ENCODE results near the gene CALML6.

The CALML6 gene

DNA sequence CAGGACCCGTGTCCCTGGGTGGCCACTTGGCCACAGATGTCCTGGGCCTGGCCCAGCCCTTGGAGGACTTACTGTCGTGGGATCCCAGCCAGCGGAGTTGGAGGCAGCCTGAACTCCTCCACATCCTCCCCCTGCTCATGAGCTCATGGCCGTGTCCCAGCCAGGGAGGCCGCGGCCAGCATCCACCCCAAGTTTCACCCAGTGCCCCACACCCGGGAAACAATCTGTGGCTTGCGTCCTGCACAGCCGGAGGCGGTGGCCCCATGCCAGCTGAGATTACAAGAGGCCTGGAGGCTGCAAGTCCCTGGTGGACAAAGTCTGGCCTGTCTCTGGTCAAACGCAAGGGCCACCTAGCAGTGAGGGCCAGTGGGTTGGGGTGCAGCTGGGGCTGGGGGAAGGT, 31.5 kb downstream of the CALML6 start:
- DNase-seq, result no peak

DNA sequence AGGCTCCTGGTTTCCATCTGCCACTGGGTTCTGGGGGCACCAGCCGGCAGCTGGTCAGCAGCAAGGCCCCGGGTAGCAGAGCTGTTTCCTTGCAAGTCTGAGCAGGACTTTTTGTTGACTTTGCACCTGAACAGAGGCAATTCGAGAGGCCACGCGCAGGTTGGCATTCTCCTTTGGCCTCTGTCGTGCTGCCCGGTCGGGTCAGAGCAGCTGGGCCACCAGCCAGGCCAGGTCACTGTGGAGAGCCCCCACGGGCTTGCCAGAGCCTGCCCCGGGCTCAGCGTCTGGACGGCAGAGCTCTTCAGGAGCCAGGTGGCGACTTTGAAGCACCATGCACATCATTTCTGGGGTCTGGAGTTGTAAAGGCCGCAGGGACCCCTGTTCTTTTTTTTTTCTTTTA, 32.4 kb downstream of the CALML6 start:
- DNase-seq, result no peak

DNA sequence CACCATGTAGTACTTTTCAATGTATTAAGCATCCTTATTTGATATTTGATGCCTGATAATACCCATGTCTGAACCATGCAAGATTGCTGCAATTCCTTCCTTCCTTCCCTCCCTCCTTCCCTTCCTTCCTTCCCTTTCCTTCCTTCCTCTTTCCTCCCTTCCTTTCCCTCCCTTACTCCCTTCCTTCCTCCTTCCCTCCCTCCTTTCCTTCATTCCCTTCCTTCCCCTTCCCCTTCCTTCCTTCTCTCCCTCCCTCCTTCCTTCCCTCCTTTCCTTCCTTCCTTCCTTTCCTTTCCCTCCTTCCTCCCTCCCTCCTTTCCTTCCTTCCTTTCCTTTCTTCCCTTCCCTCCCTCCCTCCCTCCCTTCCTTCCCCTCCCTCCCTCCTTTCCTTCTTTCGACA, 33.7 kb downstream of the CALML6 start:
- no peak for DNase-seq

DNA sequence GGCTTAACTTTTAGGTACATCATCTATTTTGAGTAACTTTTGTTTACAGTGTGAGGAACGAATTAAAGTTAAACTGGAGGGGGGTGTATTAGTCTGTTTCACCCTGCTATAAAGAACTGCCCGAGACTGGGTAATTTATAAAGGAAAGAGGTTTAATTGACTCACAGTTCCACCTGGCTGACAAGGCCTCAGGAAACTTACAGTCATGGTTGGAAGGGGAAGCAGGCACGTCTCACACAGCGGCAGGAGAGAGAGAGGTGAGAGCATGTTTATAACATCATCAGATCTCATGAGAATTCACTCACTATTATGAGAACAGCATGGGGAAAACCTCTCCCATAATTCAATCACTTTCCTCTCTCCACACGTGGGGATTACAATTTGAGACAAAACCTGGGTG, 35.9 kb downstream of the CALML6 start:
- DNase-seq, result no peak

DNA sequence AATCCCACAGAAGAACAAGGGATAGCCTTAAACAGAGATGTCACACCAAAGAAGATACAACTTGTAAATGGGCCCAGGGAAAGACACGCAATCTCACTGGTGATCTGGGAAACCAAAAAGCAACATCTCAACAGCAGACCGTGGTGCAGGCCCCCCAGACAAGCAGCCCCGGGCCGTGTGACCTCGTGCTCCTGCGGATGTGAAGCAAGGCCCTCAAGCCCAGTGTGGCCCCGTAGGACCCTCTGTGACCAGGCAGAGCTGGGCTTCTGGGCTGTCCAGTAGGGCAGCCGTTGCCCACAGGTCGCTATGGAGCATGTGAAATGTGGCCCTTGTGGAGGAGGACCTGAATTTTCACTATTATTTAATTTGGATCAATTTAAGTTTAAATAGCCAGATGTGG, 39.0 kb downstream of the CALML6 start:
- DNase-seq, result no peak

DNA sequence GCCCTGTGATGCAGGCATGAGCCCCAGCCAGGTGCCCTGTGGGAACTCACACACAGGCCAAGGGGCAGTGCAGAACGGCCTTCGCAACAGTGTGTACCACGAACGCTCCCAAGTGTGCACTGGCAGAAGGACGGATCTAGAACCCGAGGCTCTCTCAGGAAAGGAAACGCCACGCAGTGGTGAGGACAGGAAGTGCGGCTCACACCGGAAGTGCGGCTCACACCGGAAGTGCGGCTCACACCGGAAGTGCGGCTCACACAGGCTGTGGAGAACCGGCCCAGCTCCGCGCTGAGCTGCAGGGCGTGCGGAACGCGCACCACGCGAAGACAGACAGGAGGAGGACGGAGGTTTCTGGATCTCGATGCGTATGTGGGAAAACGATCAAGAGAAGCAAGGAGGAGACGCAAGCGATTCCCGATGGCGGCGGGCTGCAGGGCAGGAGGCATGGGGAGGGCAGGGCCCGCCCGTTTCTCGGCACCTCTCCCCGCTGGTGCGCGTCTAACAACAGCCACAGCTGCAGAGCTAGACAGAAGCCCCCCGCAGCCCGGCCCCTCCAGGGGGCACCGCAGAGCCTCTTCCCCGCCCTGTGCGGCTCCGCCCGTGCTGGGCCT, 39.9 kb downstream of the CALML6 start:
- no peak for DNase-seq

DNA sequence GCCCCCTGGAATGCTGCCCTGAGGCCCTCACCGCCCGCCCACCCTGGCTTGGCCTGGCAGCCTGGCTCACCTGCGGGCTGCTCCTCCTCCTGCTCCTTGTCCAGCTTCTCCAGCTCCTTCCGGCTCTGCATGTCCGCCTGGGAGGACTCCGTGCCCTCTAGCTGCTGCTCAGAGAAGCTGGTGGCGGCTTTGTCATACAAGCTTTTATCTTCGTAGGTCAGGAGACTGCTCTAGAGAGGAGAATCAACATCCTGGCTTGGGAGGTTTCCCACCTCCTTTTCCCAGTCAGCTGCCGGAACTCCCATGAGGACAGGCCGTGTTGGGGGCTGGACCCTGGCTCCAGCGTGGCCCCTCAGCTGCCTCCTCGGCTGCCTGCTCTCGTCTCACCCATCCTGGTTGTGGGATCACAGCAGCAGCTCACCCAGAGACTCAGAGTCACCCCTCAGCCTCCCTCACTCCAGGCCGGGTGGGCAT, 40.6 kb downstream of the CALML6 start:
- no peak for DNase-seq

DNA sequence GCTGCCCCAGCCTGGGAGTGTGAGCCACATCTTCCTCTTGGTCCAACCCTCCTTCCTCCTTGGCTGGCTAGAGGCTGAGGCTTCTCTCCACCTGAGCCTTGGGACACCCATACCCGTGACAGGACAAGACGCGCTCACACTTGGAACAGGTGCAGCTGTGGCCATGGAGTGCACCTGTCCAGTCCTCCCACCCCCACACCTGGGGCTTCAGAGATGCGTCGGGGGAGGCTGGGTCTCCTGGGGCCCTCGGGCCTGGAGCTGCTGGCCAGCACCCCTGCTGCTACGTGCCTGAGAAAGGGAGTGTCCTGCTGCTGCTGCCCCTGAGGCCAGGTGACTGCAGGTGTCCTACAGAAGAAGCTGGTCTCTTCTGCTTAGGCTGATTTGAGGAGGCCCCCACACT, 41.0 kb downstream of the CALML6 start:
- DNase-seq, result no peak

DNA sequence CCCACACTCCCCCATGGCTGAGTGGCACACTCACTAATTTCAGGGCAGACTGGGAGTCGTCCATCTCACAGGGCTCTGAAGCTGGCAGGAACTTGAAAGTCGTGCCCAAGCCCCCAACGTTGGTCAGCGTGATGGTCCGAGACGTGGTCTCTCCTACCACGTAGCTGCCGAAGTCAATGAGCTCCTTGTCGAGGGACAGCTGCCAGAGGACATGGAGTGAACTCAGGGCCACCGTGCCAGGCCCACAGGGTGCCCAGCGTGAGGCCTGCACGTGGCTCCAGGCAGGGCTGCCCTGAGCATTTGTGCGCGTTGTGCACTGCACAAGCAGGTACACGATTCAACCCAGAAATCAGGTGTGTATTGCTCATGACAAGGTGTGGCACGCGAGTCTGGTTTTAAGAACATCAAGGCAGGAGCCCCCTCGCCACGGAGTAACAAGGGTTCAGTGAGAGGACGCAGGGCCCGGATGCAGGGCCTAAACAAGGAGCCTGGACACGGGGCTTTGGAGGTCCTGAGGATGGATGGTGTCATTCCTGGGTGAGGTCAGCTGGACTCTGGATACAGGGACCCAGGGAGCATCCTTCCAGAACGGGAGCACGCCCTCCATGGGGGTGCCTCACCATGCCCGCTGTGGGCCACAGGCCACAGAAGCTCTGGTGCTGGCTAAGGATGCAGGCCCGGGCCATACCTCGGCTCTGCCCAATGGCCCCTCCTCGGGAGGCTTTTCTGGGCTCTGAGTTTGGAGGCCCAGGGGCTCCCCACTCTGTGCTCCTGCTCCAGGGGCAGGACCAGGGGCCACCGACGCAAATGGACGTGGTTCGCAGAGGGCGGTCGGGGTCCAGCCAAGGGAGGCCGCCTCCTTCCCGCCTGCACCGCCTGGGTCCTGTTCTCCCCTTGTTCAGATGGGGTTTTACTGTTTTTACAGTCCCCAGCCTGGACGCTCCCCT, 41.8 kb downstream of the CALML6 start:
- DNase-seq, result no peak

DNA sequence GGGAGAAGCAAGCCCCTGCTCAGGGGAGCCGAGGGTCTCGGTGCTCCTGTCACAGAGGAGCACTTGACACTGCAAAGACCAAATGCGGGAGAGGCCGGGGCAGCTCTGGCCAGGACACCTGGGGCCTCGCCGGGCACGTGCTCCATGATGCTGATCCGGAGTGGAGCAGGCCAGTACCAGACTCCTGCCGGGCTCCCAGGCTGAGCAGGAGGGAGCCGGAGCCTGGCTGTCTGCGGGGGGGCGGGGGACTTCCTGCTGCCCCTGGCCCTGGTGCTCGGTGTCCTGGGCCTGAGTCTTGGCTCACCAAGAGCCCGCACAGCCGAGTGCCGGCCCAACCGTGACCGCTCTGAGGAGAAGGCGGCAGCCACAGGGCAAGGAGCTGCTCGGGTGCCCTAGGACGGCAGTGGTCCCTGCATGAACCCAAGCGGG, 42.5 kb downstream of the CALML6 start:
- DNase-seq, result no peak

DNA sequence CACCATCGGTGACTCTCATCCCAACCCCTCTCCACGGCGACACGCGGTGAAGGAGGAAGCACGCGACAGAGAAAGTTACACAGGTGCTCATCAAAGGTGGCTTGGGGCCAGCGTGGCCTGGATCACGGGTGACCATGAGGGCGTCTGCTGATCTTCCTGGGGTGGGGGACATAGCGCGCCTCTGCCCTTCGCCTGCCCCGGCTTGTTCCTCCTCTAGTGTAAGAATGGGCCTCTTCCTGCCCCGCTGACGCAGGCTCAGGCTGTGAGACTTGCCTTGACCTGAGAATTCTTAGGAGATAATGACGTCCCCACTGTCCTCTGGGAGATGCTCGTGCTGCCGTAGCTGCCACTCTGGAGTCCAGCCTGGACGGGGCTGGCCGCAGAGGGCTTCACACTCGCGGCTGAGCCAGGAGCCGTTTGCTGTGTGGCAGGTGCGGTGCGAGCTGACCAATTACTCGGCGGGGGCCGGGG, 43.0 kb downstream of the CALML6 start:
- no peak for DNase-seq

DNA sequence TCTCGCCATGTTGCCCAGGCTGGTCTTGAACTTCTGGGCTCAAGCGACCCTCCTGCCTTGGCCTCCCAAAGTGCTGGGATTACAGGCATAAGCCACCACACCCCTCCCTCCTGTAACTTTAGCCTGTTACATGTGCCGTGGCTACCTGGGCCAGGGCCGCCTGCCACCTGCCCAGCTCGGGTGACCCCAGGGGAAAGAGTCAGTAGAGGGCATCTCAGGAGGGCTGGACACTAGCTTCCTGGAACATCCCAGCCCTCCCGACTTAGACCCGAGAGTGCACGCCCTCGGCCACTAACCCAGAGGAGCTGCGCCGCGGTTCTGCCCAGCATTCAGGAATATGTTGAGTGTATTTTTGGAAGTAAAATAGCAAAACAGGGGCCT, 44.4 kb downstream of the CALML6 start:
- DNase-seq, result no peak

DNA sequence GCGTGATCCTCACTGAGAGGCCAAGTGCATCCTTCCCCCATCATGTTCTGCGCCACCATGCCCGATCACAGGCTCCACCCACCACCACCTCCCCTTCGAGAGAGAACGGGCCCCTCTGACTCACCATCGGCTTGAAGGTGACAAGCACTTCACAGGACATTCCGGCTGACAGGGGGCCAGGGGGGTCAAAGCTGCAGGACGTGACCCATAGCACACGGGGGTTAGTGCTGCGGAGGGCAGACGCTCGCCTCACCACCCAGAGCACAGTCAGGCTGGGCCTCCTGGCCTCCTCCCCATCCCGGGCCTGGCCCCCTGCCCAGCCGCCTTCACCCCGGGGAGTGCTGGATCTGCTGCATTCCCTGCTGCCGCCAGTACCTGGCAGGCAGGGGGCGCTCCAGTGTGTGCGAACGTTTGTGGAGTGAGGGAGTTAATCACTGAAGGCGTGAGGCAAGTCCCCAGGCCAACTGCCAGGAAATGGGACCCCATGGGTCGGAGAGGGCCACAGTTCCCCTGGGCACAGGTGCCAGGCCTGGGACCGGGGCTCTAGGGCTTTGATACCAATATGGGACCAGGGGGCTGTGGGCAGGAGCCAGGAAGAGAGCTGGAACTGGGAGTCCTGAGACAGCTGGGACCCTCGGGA, 44.9 kb downstream of the CALML6 start:
- DNase-seq, result no peak

DNA sequence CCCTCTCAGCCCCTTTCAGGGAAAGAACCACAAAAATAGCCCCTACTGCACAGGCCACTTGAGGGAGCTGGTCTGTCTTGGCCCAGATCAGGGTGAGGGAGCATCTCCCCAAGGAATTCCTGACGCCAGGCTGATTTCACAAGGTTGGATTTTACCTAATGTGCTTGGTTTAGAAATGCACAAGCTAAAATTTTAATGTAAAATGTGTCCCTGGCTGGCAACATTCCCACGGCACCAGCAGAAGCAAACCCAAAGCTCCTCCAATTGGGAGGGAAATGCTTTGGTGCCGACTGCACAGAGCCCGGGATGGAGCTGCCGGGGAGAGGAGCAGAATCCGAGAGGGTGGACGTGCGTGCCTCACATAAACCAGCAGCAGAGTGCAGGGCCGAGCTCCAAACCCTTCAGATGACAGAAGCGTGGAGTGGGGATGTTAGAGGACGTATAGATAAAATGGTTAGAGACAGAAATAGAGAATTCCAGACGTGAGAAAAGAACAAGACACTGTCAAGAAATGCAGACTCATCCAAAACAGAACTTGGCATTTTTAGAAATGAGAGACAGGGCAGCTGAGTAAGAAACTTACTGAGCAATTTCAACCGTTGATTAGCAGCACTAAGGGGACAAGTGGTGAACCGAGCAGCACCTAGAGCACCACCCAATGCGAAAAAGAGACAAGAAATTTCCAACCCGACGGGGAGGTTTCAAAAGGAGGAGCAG, 45.6 kb downstream of the CALML6 start:
- DNase-seq, result no peak

DNA sequence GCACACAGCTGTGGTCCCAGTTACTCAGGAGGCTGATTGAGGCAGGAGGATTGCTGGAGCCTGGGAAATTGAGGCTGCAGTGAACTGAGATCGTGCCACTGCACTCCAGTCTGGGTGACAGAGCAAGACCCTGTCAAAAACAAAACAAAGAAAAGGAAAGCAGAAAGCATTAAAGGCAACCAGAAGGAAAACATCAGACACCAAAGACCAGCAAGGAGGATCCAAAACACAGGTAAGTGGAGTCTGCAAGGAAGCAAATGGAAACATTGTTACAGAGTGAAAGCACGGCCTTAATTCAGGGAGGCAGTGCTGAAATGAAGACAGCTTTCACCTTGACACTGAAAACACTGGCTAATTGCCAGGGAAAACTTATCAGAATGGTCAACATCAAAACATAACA, 47.7 kb downstream of the CALML6 start:
- no peak for DNase-seq

DNA sequence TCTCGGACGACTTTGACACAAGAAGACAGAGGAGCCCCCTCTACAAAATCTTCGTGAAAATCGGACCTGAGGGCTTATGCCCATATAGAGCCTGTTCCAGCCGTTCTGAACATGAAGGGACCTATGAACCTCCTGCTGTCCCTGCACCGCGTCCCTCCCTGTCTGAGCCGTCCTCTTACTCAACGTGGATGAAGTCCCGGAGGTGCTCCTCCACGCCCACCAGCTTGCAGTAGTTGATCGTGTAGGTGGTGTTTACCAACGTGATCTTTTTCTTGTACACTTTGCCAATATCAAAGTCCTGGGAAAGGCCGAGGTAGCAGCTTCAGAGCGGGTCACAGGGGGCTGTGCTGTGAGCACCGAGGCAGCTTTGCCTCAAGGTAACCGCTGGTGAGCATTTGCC, 48.5 kb downstream of the CALML6 start:
- DNase-seq, result no peak

DNA sequence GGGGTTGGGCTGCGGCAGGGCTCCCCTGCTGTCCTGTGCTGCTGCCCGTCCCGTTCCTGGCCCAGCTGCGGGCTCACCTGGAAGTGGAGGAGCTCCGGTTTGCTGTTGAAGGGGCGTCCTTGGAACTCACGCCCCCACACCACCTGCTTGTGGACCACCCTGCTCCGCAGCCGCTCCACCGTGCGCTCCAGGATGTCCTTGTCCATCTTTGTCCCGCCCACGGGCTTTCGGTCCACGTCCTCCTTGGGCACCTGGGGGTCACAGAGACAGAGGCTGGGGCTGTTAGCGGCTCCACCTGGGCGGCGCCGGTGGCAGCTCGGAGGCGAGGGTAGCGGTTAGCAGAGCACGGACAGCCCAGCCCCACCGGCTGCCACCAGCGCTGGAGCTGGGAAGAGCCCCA, 49.8 kb downstream of the CALML6 start:
- no peak for DNase-seq

DNA sequence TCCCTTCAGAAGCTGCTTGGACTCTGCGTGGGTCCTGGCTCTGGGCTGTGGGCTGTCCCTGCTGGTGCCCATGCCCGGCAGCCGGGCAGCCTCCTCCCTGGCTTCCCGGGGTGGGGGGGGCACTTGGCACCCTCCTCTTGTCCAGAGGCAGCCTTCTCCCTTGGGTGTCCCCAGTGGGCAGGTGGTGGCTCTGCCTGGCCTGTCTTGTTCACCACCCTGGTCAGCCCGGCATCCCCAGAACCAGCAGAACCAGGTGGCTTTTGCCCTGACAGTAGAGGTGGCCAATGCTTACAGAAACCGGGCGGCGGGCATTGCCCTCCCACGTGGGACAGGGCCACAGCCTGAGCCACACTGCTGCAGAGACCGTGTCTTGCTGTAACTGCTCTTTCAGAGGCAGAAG, 50.5 kb downstream of the CALML6 start:
- DNase-seq, result no peak

DNA sequence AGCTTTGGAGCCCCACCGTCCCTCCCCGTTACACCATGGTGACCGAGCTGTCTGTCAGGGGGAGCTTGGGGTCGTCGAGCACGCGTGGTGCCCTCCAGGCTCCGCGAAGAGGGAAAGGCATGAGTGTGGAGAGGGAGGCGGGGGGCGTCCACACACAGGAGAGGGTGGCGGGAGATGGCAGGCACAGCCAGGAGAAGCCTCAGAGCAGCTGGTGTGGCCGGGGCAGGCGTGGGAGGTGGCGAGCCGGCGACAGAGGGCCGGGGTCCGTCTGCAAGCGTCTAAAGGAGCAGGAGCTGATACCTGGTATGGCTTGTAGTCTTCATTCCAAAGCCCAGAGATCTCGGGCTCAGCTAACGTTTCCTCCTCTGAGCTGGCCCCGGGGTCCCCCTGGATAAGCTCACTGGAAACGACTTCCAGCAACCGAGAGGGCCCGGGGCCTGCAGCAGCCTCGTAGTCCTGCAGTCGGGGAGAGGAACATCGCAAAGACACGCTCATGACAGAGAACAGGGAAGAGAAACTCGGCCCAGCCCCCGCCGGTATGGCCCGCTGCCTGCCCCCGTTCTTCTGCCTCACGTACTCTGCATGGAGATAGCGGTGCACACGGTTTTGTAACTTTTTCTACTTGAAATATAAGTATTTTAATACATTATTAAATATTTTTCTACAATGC, 51.1 kb downstream of the CALML6 start:
- DNase-seq, result no peak
